DMS53 treated with DMSO at 0.1 percent for 48 hours (cell line): Measurements from ENCODE around the gene CPTP.

Experiments
- DNase-seq: peaks from one replicate; lab custom pipeline; 2025; ENCODE audit not compliant: unreplicated experiment; lab: John Stamatoyannopoulos, UW

CPTP gene

GRCh38 chr1:1332774-1333480, 8.3 kb downstream of the CPTP start:
- DNase-seq, result no peak

GRCh38 chr1:1333551-1334241, 9.1 kb downstream of the CPTP start:
- no peak for DNase-seq

- DNase-seq, result no peak
These were observed 10.2 kb downstream of the CPTP start for GRCh38 chr1:1334835-1335234.

- no peak for DNase-seq
These were observed 10.7 kb downstream of the CPTP start for GRCh38 chr1:1335283-1335682.

GRCh38 chr1:1335792-1336248, 11.2 kb downstream of the CPTP start:
- DNase-seq, result no peak

- DNase-seq, result no peak
These were observed 11.8 kb downstream of the CPTP start for GRCh38 chr1:1336446-1336845.

GRCh38 chr1:1336931-1337792, 12.6 kb downstream of the CPTP start:
- no peak for DNase-seq

GRCh38 chr1:1337793-1338147, 13.2 kb downstream of the CPTP start:
- no peak for DNase-seq

GRCh38 chr1:1338278-1338677, 13.7 kb downstream of the CPTP start:
- DNase-seq, result no peak

GRCh38 chr1:1340185-1340584, 15.6 kb downstream of the CPTP start:
- DNase-seq, result no peak

GRCh38 chr1:1340791-1341548, 16.4 kb downstream of the CPTP start:
- DNase-seq, result no peak

- no peak for DNase-seq
These were observed 17.0 kb downstream of the CPTP start for GRCh38 chr1:1341549-1342021.

GRCh38 chr1:1342061-1342562, 17.5 kb downstream of the CPTP start:
- no peak for DNase-seq

- no peak for DNase-seq
These were observed 18.0 kb downstream of the CPTP start for GRCh38 chr1:1342584-1343115.

- DNase-seq, result no peak
These were observed 19.3 kb downstream of the CPTP start for GRCh38 chr1:1343811-1344421.

GRCh38 chr1:1344655-1345361, 20.2 kb downstream of the CPTP start:
- DNase-seq, result no peak

- DNase-seq, result no peak
These were observed 20.8 kb downstream of the CPTP start for GRCh38 chr1:1345384-1345783.

GRCh38 chr1:1345860-1346500, 21.4 kb downstream of the CPTP start:
- no peak for DNase-seq

GRCh38 chr1:1346501-1346890, 21.9 kb downstream of the CPTP start:
- no peak for DNase-seq
